ENCODE results near the gene TTLL7.

Gene TTLL7

GRCh38 chr1:83998498-83999315 lies at the start of gene TTLL7:
TSS of gene TTLL7 (minus strand) at chr1:83999132. CDS start at chr1:83952211, 46,921 bp downstream.
- peak; percentile 78 for DNase-seq

GRCh38 chr1:84042461-84042860 lies 43.5 kb upstream of the TTLL7 start:
- no peak for DNase-seq

GRCh38 chr1:84037758-84038611 lies 39.1 kb upstream of the TTLL7 start:
- DNase-seq: no peak

GRCh38 chr1:84031802-84032327 lies 32.9 kb upstream of the TTLL7 start:
- DNase-seq: no peak

GRCh38 chr1:84027368-84027767 lies 28.4 kb upstream of the TTLL7 start:
- DNase-seq: no peak

- DNase-seq: no peak
These were observed 27.0 kb upstream of the TTLL7 start for GRCh38 chr1:84025966-84026365.

GRCh38 chr1:84021822-84022221 lies 22.9 kb upstream of the TTLL7 start:
- DNase-seq: no peak

GRCh38 chr1:84020151-84020550 lies 21.2 kb upstream of the TTLL7 start:
- no peak for DNase-seq

- no peak for DNase-seq
These were observed 20.3 kb upstream of the TTLL7 start for GRCh38 chr1:84019217-84019616.

GRCh38 chr1:84013708-84014107 lies 14.8 kb upstream of the TTLL7 start:
- DNase-seq: no peak

GRCh38 chr1:84012018-84012417 lies 13.1 kb upstream of the TTLL7 start:
- DNase-seq: no peak

- DNase-seq: no peak
These were observed 11.2 kb upstream of the TTLL7 start for GRCh38 chr1:84010136-84010535.

GRCh38 chr1:84008631-84009030 lies 9.7 kb upstream of the TTLL7 start:
- no peak for DNase-seq

- no peak for DNase-seq
These were observed 7.7 kb upstream of the TTLL7 start for GRCh38 chr1:84006591-84006990.

- DNase-seq: no peak
These were observed 2.6 kb upstream of the TTLL7 start for GRCh38 chr1:84001501-84001900.

- DNase-seq: no peak
These were observed 2.1 kb upstream of the TTLL7 start for GRCh38 chr1:84000954-84001495.

GRCh38 chr1:84000196-84000885 lies 1.4 kb upstream of the TTLL7 start:
- no peak for DNase-seq

- peak; percentile 86 for DNase-seq
These were observed 436 bp upstream of the TTLL7 start for GRCh38 chr1:83999316-83999819.

GRCh38 chr1:83998205-83998497 lies 781 bp downstream of the TTLL7 start:
- DNase-seq: no peak

- no peak for DNase-seq
These were observed 1.3 kb downstream of the TTLL7 start for GRCh38 chr1:83997631-83998030.

GRCh38 chr1:83996621-83997020 lies 2.3 kb downstream of the TTLL7 start:
- no peak for DNase-seq

- DNase-seq: no peak
These were observed 2.7 kb downstream of the TTLL7 start for GRCh38 chr1:83996191-83996590.

GRCh38 chr1:83995649-83996048 lies 3.3 kb downstream of the TTLL7 start:
- no peak for DNase-seq
